DND-41 (cell line): ENCODE measurements around the gene POM121L2.

Experiments used
- EZH2 ChIP-seq: IDR thresholded peaks from 3 replicates; pipeline ENCODE4 v1.6.1; 2012; ENCODE audit warnings: borderline replicate concordance, low read depth, mild to moderate bottlenecking, moderate library complexity, low read length, inconsistent platforms; ENCODE audit not compliant: severe bottlenecking
- TF ChIP-seq, protein P1 (sequence below): IDR thresholded peaks from 2 replicates; pipeline ENCODE4 v1.5.1; 2012; ENCODE audit warnings: borderline replicate concordance, low read length, moderate library complexity, mild to moderate bottlenecking; ENCODE audit not compliant: poor library complexity, severe bottlenecking; ENCODE audit errors: extremely low read depth

- TF ChIP-seq, protein P1, sequence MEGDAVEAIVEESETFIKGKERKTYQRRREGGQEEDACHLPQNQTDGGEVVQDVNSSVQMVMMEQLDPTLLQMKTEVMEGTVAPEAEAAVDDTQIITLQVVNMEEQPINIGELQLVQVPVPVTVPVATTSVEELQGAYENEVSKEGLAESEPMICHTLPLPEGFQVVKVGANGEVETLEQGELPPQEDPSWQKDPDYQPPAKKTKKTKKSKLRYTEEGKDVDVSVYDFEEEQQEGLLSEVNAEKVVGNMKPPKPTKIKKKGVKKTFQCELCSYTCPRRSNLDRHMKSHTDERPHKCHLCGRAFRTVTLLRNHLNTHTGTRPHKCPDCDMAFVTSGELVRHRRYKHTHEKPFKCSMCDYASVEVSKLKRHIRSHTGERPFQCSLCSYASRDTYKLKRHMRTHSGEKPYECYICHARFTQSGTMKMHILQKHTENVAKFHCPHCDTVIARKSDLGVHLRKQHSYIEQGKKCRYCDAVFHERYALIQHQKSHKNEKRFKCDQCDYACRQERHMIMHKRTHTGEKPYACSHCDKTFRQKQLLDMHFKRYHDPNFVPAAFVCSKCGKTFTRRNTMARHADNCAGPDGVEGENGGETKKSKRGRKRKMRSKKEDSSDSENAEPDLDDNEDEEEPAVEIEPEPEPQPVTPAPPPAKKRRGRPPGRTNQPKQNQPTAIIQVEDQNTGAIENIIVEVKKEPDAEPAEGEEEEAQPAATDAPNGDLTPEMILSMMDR: no peak
- no peak for TF ChIP-seq EZH2
Observed at GRCh38 chr6:27281569-27281968, 30.5 kb downstream of the POM121L2 start.
